ENCODE measurements around the gene TNRC6A.

Gene TNRC6A

GRCh38 chr16:24825696-24826095 is 96.2 kb downstream of the TNRC6A start:
- no peak overlapping the region for H3K4me2 ChIP-seq
- H3K79me2 ChIP-seq (ENCODE audit: insufficient read depth, low read depth) = no peaks in the 10 kb centered on the region
- H3K4me1 ChIP-seq (ENCODE audit: low read depth, poor library complexity, severe bottlenecking) = no peaks in the 10 kb centered on the region
- H2AFZ ChIP-seq (ENCODE audit: low read depth) = no peak overlapping the region
- TF ChIP-seq CTCF (conservative IDR thresholded peaks at IDR 0.05; ENCODE audit: low read depth, low read length) = no peak
- no peak overlapping the region for H3K27ac ChIP-seq
- H3K36me3 ChIP-seq (ENCODE audit: insufficient read depth) = peaks cover 19% of the 10 kb centered on the region; the same call in 1 of the 2 replicates
- no peak overlapping the region for H3K4me3 ChIP-seq (IDR thresholded peaks at IDR 0.05; ENCODE audit: insufficient read depth, low read depth, low read length)
- no peaks in the 10 kb centered on the region for H3K27me3 ChIP-seq (ENCODE audit: insufficient read depth, low read depth)
- no peaks in the 10 kb centered on the region for H4K20me1 ChIP-seq (ENCODE audit: insufficient read depth)
- no peak overlapping the region for H3K9ac ChIP-seq

DNA sequence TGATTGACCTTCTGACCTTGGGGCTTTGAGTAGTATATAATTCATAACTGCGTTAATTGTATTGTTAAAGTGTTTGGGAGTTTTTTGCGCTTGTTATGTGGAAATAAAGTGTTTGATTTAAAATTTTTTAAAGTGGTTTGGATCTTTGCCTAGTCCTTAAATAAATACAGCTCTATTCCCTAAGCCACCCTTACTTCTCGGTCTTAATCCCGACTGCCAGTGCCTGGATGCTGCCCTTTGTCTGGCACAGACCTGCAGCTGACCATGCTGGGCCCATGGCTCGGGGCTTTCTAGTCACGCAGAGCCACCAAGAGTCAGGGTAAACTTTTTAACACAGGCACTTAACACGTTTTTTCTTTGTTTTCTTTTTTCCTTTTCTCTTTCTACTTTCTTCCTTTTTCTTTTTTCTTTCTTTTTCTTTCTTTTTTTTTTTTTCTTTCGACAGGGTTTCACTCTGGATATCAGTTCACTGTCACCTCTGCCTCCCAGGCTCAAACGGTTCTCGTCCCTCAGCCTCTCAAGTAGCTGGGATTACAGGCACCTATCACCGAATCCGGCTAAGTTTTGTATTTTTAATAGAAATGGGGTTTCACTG is 96.7 kb downstream of the TNRC6A start:
- H3K4me1 ChIP-seq (ENCODE audit: low read depth, poor library complexity, severe bottlenecking) = no peaks in the 10 kb centered on the region
- no peak for TF ChIP-seq CTCF (conservative IDR thresholded peaks at IDR 0.05; ENCODE audit: low read depth, low read length)
- peaks cover 19% of the 10 kb centered on the region; the same call in 1 of the 2 replicates for H3K36me3 ChIP-seq (ENCODE audit: insufficient read depth)
- no peak overlapping the region for H3K4me2 ChIP-seq
- no peaks in the 10 kb centered on the region for H4K20me1 ChIP-seq (ENCODE audit: insufficient read depth)
- no peak overlapping the region for H2AFZ ChIP-seq (ENCODE audit: low read depth)
- no peaks in the 10 kb centered on the region for H3K27me3 ChIP-seq (ENCODE audit: insufficient read depth, low read depth)
- no peak overlapping the region for H3K4me3 ChIP-seq (IDR thresholded peaks at IDR 0.05; ENCODE audit: insufficient read depth, low read depth, low read length)
- no peak overlapping the region for H3K9ac ChIP-seq
- H3K79me2 ChIP-seq (ENCODE audit: insufficient read depth, low read depth) = no peaks in the 10 kb centered on the region
- H3K27ac ChIP-seq = no peak overlapping the region

GRCh38 chr16:24826817-24827566 is 97.5 kb downstream of the TNRC6A start:
- Histone ChIP-seq H3K4me1 (ENCODE audit: low read depth, poor library complexity, severe bottlenecking) (no peaks in the 10 kb centered on the region), H3K9ac (no peak overlapping the region), H3K4me3 (IDR thresholded peaks at IDR 0.05; ENCODE audit: insufficient read depth, low read depth, low read length) (no peak overlapping the region), H3K27me3 (ENCODE audit: insufficient read depth, low read depth) (no peaks in the 10 kb centered on the region), H2AFZ (ENCODE audit: low read depth) (no peak overlapping the region), H3K4me2 (no peak overlapping the region), H3K79me2 (ENCODE audit: insufficient read depth, low read depth) (no peaks in the 10 kb centered on the region), H3K36me3 (ENCODE audit: insufficient read depth) (peaks cover 16% of the 10 kb centered on the region; the same call in 1 of the 2 replicates), H4K20me1 (ENCODE audit: insufficient read depth) (no peaks in the 10 kb centered on the region), H3K27ac (no peak overlapping the region)
- no peak for TF ChIP-seq CTCF (conservative IDR thresholded peaks at IDR 0.05; ENCODE audit: low read depth, low read length)

- no peak overlapping the region for H3K4me2 ChIP-seq
- no peak overlapping the region for H3K4me3 ChIP-seq (IDR thresholded peaks at IDR 0.05; ENCODE audit: insufficient read depth, low read depth, low read length)
- H3K27ac ChIP-seq = no peak overlapping the region
- H2AFZ ChIP-seq (ENCODE audit: low read depth) = no peak overlapping the region
- no peaks in the 10 kb centered on the region for H3K36me3 ChIP-seq (ENCODE audit: insufficient read depth)
- no peak for TF ChIP-seq CTCF (conservative IDR thresholded peaks at IDR 0.05; ENCODE audit: low read depth, low read length)
- no peaks in the 10 kb centered on the region for H4K20me1 ChIP-seq (ENCODE audit: insufficient read depth)
- H3K79me2 ChIP-seq (ENCODE audit: insufficient read depth, low read depth) = no peaks in the 10 kb centered on the region
- H3K9ac ChIP-seq = no peak overlapping the region
- H3K4me1 ChIP-seq (ENCODE audit: low read depth, poor library complexity, severe bottlenecking) = no peaks in the 10 kb centered on the region
- H3K27me3 ChIP-seq (ENCODE audit: insufficient read depth, low read depth) = no peaks in the 10 kb centered on the region
Measured at GRCh38 chr16:24829153-24829552, 99.7 kb downstream of the TNRC6A start.
